Measurements from ENCODE around the gene FUT8. TPM values are rescaled to one million over a fixed set of nuclear protein-coding genes. Genes with fewer than 3 reads are reported as not detected.

The FUT8 gene
- total RNA-seq, 1 donor: 124 TPM

DNA sequence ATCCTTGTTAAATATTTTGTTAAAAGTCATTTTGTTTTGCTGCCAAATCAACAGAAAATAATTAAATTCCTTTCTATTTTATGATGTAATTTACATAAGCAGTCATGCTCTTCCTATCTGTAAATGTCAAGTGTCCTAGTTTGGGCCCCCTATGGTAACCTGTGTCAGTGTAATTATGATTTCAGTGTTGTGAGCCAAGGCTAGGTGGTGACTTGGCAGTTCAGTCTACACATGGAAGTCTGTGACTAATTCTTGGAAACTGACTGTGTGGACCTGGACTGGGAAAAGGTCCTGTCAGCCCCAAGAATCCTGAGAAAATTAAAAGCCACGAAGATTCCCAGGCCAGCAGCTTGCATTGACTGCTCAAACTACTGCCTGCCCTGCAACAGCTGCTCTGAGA lies 371.0 kb downstream of the FUT8 start:
- peaks cover 15% of the 10 kb centered on the region for H3K27me3 ChIP-seq (ENCODE audit: insufficient read depth, low read length)
- H2AFZ ChIP-seq (ENCODE audit: low read length): no peak overlapping the region
- TF ChIP-seq, protein P1, sequence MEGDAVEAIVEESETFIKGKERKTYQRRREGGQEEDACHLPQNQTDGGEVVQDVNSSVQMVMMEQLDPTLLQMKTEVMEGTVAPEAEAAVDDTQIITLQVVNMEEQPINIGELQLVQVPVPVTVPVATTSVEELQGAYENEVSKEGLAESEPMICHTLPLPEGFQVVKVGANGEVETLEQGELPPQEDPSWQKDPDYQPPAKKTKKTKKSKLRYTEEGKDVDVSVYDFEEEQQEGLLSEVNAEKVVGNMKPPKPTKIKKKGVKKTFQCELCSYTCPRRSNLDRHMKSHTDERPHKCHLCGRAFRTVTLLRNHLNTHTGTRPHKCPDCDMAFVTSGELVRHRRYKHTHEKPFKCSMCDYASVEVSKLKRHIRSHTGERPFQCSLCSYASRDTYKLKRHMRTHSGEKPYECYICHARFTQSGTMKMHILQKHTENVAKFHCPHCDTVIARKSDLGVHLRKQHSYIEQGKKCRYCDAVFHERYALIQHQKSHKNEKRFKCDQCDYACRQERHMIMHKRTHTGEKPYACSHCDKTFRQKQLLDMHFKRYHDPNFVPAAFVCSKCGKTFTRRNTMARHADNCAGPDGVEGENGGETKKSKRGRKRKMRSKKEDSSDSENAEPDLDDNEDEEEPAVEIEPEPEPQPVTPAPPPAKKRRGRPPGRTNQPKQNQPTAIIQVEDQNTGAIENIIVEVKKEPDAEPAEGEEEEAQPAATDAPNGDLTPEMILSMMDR (IDR thresholded peaks at IDR 0.05; ENCODE audit: extremely low read depth, low read depth, low read length): no peak
- H3K27ac ChIP-seq (ENCODE audit: low read depth, low read length): no peak overlapping the region
- no peaks in the 10 kb centered on the region for H3K9me3 ChIP-seq (ENCODE audit: low read depth, low read length)
- no peaks in the 10 kb centered on the region for H3K4me1 ChIP-seq (ENCODE audit: insufficient read depth, low read length)
- no peak overlapping the region for H3K4me2 ChIP-seq (ENCODE audit: insufficient read depth, low read length)
- no peaks in the 10 kb centered on the region for H4K20me1 ChIP-seq (ENCODE audit: insufficient read depth, low read length)
- DNase-seq (ENCODE audit: insufficient read length, low spot score, missing footprints): no peak
- no peaks in the 10 kb centered on the region for H3K79me2 ChIP-seq (ENCODE audit: insufficient read depth, low read length)
- no peak overlapping the region for H3K4me3 ChIP-seq (ENCODE audit: insufficient read depth, low read length)
- no peaks in the 10 kb centered on the region for H3K36me3 ChIP-seq (ENCODE audit: insufficient read depth, low read length)

DNA sequence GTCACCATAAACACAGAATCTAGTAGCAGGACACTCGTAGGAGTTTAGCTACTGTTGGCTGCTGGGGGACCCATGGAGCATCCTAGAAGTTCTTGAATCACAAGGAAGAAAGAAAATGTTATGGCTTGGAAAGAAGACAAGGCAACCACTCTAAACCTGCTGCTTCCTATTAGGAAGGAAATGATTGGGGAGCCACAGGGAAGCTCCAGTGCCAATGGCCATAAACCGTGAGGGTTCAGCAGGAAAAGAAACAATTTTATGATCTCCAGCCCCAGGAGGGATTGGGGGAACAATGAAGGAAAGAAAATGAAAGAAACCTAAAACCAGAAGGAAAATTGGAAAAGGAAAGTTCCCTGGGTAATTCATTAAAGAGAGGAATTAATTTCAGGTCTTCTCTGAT lies 372.0 kb downstream of the FUT8 start:
- H3K27me3 ChIP-seq (ENCODE audit: insufficient read depth, low read length): peaks cover 12% of the 10 kb centered on the region
- TF ChIP-seq, protein P1 (IDR thresholded peaks at IDR 0.05; ENCODE audit: extremely low read depth, low read depth, low read length): no peak
- no peaks in the 10 kb centered on the region for H3K4me1 ChIP-seq (ENCODE audit: insufficient read depth, low read length)
- no peak overlapping the region for H3K27ac ChIP-seq (ENCODE audit: low read depth, low read length)
- H3K9me3 ChIP-seq (ENCODE audit: low read depth, low read length): no peaks in the 10 kb centered on the region
- no peaks in the 10 kb centered on the region for H3K79me2 ChIP-seq (ENCODE audit: insufficient read depth, low read length)
- DNase-seq (ENCODE audit: insufficient read length, low spot score, missing footprints): no peak
- H4K20me1 ChIP-seq (ENCODE audit: insufficient read depth, low read length): no peaks in the 10 kb centered on the region
- H2AFZ ChIP-seq (ENCODE audit: low read length): no peak overlapping the region
- no peaks in the 10 kb centered on the region for H3K36me3 ChIP-seq (ENCODE audit: insufficient read depth, low read length)
- no peak overlapping the region for H3K4me3 ChIP-seq (ENCODE audit: insufficient read depth, low read length)
- no peak overlapping the region for H3K4me2 ChIP-seq (ENCODE audit: insufficient read depth, low read length)

DNA sequence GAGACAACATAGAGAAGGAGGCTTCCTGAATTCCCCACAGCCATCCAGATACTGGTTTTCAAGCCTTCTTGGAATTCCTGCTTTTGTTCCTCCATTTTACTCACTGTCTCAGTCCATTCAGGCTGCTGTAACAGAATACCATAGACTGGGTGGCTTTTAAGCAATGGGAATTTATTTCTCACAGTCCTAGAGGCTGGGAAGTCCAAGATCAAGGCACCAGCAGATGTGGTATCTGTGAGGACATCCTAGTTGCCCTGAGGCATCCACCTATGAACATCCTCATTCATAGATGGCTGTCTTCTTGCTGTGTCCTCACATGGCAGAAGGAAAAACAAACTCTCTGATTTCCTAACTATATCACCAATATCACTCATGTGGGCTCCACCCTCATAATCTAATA lies 374.9 kb downstream of the FUT8 start:
- H3K27ac ChIP-seq (ENCODE audit: low read depth, low read length): no peak overlapping the region
- no peaks in the 10 kb centered on the region for H3K9me3 ChIP-seq (ENCODE audit: low read depth, low read length)
- no peaks in the 10 kb centered on the region for H3K36me3 ChIP-seq (ENCODE audit: insufficient read depth, low read length)
- no peaks in the 10 kb centered on the region for H4K20me1 ChIP-seq (ENCODE audit: insufficient read depth, low read length)
- no peak overlapping the region for H2AFZ ChIP-seq (ENCODE audit: low read length)
- peaks cover 6% of the 10 kb centered on the region for H3K27me3 ChIP-seq (ENCODE audit: insufficient read depth, low read length)
- DNase-seq (ENCODE audit: insufficient read length, low spot score, missing footprints): no peak
- TF ChIP-seq, protein P1 (IDR thresholded peaks at IDR 0.05; ENCODE audit: extremely low read depth, low read depth, low read length): no peak
- H3K4me1 ChIP-seq (ENCODE audit: insufficient read depth, low read length): peaks cover 11% of the 10 kb centered on the region
- H3K4me3 ChIP-seq (ENCODE audit: insufficient read depth, low read length): no peak overlapping the region
- no peak overlapping the region for H3K4me2 ChIP-seq (ENCODE audit: insufficient read depth, low read length)
- no peaks in the 10 kb centered on the region for H3K79me2 ChIP-seq (ENCODE audit: insufficient read depth, low read length)

DNA sequence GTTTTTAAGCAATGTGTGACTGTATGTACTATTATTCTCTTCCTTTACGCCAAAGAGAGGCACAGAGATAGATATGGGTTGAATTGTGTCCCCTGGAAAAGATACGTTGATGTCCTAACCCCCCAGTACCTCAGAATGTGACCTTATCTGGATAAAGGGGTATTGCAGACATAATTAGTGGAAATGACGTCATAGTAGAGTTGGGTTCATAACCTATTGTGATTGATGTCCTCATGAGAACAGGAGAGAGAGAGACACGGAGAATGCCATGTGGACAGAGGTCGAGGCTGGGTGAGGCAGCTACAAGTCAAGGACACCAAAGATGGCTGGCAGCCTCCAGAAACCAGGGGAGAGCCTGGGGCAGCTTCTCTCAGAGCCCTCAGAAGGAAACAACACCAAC lies 376.3 kb downstream of the FUT8 start:
- no peaks in the 10 kb centered on the region for H3K9me3 ChIP-seq (ENCODE audit: low read depth, low read length)
- no peak overlapping the region for H3K27ac ChIP-seq (ENCODE audit: low read depth, low read length)
- no peak overlapping the region for H3K4me2 ChIP-seq (ENCODE audit: insufficient read depth, low read length)
- H4K20me1 ChIP-seq (ENCODE audit: insufficient read depth, low read length): no peaks in the 10 kb centered on the region
- DNase-seq (ENCODE audit: insufficient read length, low spot score, missing footprints): no peak
- peaks cover 13% of the 10 kb centered on the region for H3K4me1 ChIP-seq (ENCODE audit: insufficient read depth, low read length)
- no peaks in the 10 kb centered on the region for H3K79me2 ChIP-seq (ENCODE audit: insufficient read depth, low read length)
- H3K4me3 ChIP-seq (ENCODE audit: insufficient read depth, low read length): no peak overlapping the region
- H2AFZ ChIP-seq (ENCODE audit: low read length): no peak overlapping the region
- no peaks in the 10 kb centered on the region for H3K36me3 ChIP-seq (ENCODE audit: insufficient read depth, low read length)
- TF ChIP-seq, protein P1 (IDR thresholded peaks at IDR 0.05; ENCODE audit: extremely low read depth, low read depth, low read length): no peak
- H3K27me3 ChIP-seq (ENCODE audit: insufficient read depth, low read length): peaks cover 6% of the 10 kb centered on the region
